Measurements from ENCODE around the gene DPEP1.

- no peak for TF ChIP-seq POLR2A (IDR thresholded peaks at IDR 0.05; ENCODE audit: low read depth, low read length)
- TF ChIP-seq POLR2AphosphoS5 (IDR thresholded peaks at IDR 0.05; ENCODE audit: low read depth, low read length), result no peak
- no peak for TF ChIP-seq TAF1 (IDR thresholded peaks at IDR 0.05; ENCODE audit: borderline replicate concordance, low read depth, low read length)
These were observed 6.0 kb upstream of the DPEP1 start for GRCh38 chr16:89607453-89607852.
